HFFc6 (cell line): ENCODE results near the gene CD69. TPM values are rescaled to one million over a fixed set of nuclear protein-coding genes. Genes with fewer than 3 reads are reported as not detected.

Experiments used
- DNase-seq: peaks from one replicate; pipeline ENCODE4 v3.0.0-alpha.2; 2018
- H3K27ac Mint-ChIP-seq: 2 replicates; pipeline ENCODE4 v1.8.0; 2020; ENCODE audit warnings: mild to moderate bottlenecking, mixed read lengths
- H3K27me3 Mint-ChIP-seq: 2 replicates; pipeline ENCODE4 v1.8.0; 2021; ENCODE audit warnings: mild to moderate bottlenecking, moderate library complexity, mixed read lengths; ENCODE audit not compliant: insufficient read depth
- H3K36me3 Mint-ChIP-seq: 2 replicates; pipeline ENCODE4 v1.8.0; 2021; ENCODE audit warnings: low read depth, mixed read lengths
- H3K4me1 Mint-ChIP-seq: 2 replicates; pipeline ENCODE4 v1.8.0; 2020; ENCODE audit warnings: low read depth, mixed read lengths
- H3K4me3 Mint-ChIP-seq: 2 replicates; pipeline ENCODE4 v1.8.0; 2020; ENCODE audit warnings: mild to moderate bottlenecking, moderate library complexity, mixed read lengths
- H3K9me3 Mint-ChIP-seq: 2 replicates; pipeline ENCODE4 v1.8.0; 2020; ENCODE audit warnings: mild to moderate bottlenecking, mixed read lengths
- total RNA-seq, 6 experiments: library from RNA; stranded (reverse); fragmentation: NEBNext Ultra II Directional; extraction: Animal tissue kit (Norgen Biotek cat#: 25700); gene quantifications; 2 replicates in 1 of 6; 3 replicates in 5 of 6; pipeline ENCODE4 v1.2.3, GENCODE V29; 2021
- TF ChIP-seq, protein P1 (sequence below): fragments of 200-600 bp; sonication (generic); IDR thresholded peaks from 2 replicates; pipeline ENCODE4 v1.5.0; 2021; ENCODE audit warnings: antibody characterized with exemption, mild to moderate bottlenecking

Gene CD69
- total RNA-seq, 6 experiments from 2014 or later = not detected

DNA sequence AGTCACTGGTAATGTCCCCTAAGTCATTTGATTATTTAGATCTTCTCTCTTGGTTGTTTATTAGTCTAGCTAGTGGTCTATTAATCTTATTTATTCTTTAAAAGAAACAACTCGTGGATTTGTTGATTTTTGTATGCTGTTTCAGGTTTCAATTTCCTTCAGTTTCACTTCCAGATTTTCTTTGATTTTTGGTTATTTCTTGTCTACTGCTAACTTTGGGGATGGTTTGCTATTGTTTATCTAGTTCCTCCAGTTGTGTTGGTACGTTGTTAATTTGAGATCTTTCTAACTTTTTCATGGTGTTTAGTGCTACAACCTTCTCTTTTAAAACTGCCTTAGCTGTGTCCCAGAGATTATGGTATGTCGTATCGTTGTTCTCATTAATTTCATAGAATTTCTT, 18.5 kb upstream of the CD69 start:
- no peaks in the 10 kb centered on the region for H3K36me3 Mint-ChIP-seq

DNA sequence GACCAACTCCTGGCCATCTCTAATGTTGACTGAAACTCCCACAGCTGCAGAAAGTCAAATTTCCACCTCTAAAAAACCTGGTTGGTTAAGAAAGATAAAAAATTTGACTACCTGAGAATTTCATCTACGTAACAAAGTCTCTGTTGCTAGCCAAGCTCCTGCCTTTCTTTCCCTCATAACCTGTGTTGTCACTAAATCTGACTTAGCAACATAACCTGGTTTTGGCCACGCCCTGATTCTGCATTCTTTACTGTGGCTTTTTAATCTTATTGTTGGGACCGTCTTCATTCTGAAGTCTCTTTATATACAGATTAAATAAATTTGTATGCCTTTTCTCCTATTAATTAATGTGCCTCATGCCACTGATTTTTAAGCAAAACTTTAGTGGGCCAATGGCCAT, 16.1 kb upstream of the CD69 start:
- H3K36me3 Mint-ChIP-seq = no peaks in the 10 kb centered on the region
- H3K27me3 Mint-ChIP-seq = peaks cover 5% of the 10 kb centered on the region; the same call in 1 of the 2 replicates
- H3K27ac Mint-ChIP-seq = no peak overlapping the region
- DNase-seq = no peak
- H3K9me3 Mint-ChIP-seq = no peaks in the 10 kb centered on the region
- TF ChIP-seq, protein P1, sequence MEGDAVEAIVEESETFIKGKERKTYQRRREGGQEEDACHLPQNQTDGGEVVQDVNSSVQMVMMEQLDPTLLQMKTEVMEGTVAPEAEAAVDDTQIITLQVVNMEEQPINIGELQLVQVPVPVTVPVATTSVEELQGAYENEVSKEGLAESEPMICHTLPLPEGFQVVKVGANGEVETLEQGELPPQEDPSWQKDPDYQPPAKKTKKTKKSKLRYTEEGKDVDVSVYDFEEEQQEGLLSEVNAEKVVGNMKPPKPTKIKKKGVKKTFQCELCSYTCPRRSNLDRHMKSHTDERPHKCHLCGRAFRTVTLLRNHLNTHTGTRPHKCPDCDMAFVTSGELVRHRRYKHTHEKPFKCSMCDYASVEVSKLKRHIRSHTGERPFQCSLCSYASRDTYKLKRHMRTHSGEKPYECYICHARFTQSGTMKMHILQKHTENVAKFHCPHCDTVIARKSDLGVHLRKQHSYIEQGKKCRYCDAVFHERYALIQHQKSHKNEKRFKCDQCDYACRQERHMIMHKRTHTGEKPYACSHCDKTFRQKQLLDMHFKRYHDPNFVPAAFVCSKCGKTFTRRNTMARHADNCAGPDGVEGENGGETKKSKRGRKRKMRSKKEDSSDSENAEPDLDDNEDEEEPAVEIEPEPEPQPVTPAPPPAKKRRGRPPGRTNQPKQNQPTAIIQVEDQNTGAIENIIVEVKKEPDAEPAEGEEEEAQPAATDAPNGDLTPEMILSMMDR = no peak
- no peak overlapping the region for H3K4me3 Mint-ChIP-seq
- no peaks in the 10 kb centered on the region for H3K4me1 Mint-ChIP-seq

More for the DNA sequence above, 18.5 kb upstream of the CD69 start:
- H3K27me3 Mint-ChIP-seq = peaks cover 14% of the 10 kb centered on the region; the same call in 1 of the 2 replicates
- H3K27ac Mint-ChIP-seq = no peak overlapping the region
- H3K4me1 Mint-ChIP-seq = no peaks in the 10 kb centered on the region
- no peak overlapping the region for H3K4me3 Mint-ChIP-seq
- no peak for DNase-seq
- TF ChIP-seq, protein P1 = no peak
- no peaks in the 10 kb centered on the region for H3K9me3 Mint-ChIP-seq

DNA sequence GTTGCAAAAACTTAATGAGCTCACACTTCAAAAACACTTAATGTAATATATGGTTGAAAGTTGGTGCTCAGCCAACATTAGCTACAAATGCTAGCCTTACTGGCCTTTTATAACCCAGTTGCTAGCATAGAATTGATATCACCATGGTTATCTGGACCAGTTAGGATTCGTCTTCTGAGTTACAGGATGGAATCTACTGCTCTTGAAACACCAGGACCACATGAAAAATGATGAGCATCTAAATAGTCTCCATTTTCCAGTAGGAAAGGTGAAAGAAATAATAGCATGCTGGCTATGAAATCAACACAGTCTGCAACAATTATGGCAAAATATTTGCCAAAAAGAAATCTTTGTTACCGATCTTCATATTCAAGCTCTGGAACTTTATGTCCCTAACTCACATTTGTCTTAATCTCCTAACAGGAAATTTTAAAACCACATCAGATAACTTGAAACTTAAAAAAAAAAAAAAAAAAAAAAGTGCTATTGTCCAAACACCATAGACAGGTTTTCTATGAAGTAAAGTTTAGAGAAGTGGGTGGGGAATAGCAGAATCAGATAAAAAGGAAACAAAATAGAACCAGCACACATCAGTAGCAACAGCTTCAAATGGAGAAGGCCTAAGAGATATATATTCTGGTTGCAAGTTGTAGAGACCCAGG, 12.6 kb upstream of the CD69 start:
- TF ChIP-seq, protein P1 = no peak
- Mint-ChIP-seq H3K36me3 (no peaks in the 10 kb centered on the region), H3K4me3 (no peak overlapping the region), H3K27me3 (peaks cover 2% of the 10 kb centered on the region; the same call in 1 of the 2 replicates), H3K27ac (no peak overlapping the region), H3K9me3 (no peaks in the 10 kb centered on the region), H3K4me1 (no peaks in the 10 kb centered on the region)
- no peak for DNase-seq

DNA sequence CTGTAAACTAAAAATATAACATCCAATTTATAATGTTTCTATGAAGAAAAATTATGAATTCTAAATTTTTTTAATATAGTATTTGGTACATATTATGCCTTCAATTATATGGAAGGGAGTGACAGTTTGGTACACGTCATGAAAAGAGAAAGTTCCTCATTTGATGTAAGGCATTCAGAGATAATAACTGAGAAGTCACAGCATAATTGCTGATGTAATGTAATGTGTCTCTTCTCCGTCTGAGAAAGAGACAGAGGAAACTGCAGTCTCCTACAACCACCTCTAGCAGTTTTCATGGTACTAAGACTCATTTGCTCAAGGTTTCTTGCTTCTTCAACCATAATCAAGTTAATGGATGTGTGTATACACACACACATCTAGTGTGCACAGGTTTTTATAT, 2.3 kb upstream of the CD69 start:
- H3K36me3 Mint-ChIP-seq = no peaks in the 10 kb centered on the region
- no peak for DNase-seq
- TF ChIP-seq, protein P1 = no peak
- no peaks in the 10 kb centered on the region for H3K9me3 Mint-ChIP-seq
- H3K27ac Mint-ChIP-seq = no peak overlapping the region
- H3K4me3 Mint-ChIP-seq = no peak overlapping the region
- peaks cover 7% of the 10 kb centered on the region; the same call in 1 of the 2 replicates for H3K27me3 Mint-ChIP-seq
- peaks cover 5% of the 10 kb centered on the region; the same call in 1 of the 2 replicates for H3K4me1 Mint-ChIP-seq

DNA sequence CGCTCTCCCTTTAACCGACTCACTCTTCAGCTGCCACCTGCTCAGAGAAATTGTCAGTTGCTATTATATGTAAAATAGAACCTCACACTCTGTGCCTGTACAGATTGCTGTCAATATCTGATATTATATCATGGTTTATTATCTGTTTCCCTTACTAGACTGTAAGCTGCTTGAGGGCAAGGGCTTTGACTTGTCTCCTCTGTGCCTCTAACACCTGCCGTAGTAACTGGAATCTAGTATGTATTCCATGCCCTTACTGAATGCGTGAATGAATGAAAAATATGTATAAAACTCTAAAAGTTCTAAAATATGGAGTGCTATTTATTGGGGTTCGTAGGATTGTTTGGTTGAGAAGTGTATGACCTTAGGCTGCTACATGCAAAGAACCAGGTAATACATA, 1.7 kb upstream of the CD69 start:
- H3K36me3 Mint-ChIP-seq = no peaks in the 10 kb centered on the region
- peaks cover 7% of the 10 kb centered on the region; the same call in 1 of the 2 replicates for H3K27me3 Mint-ChIP-seq
- no peaks in the 10 kb centered on the region for H3K9me3 Mint-ChIP-seq
- H3K27ac Mint-ChIP-seq = no peak overlapping the region
- H3K4me1 Mint-ChIP-seq = peaks cover 5% of the 10 kb centered on the region; the same call in 1 of the 2 replicates
- TF ChIP-seq, protein P1 = no peak
- DNase-seq = no peak
- H3K4me3 Mint-ChIP-seq = no peak overlapping the region
